GM19455 (cell line): ENCODE results near the gene GJC2.
"Not testable (repeated sequence)": the region's sequence is repeated elsewhere in the genome, so short reads cannot be mapped to it uniquely, and the experiment has no call there.

Experiments
- ATAC-seq: cut with Tn5 transposase; IDR thresholded peaks from one replicate; pipeline ENCODE4 v1.9.1; 2021; ENCODE audit not compliant: unreplicated experiment

GJC2 gene

GRCh38 chr1:228184152-228184551, 34.4 kb downstream of the GJC2 start:
- ATAC-seq = no peak

DNA sequence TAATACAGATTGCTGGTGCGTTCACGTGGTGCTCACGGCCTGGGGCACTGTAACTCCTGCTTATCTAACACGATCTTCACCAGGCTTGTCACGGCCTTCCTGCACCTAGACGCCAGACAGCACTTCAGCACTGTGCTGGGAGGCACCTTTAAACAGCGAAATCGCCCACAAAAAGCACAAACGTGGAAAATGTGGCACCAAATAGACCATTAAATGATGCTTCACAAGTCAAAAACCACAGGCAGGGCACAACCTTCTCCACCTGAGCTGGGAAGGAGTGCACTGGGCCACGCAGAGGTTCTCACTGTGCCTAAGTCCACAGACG, 35.9 kb downstream of the GJC2 start:
- no peak for ATAC-seq

GRCh38 chr1:228188249-228188648, 38.5 kb downstream of the GJC2 start:
- ATAC-seq = not testable (repeated sequence)

DNA sequence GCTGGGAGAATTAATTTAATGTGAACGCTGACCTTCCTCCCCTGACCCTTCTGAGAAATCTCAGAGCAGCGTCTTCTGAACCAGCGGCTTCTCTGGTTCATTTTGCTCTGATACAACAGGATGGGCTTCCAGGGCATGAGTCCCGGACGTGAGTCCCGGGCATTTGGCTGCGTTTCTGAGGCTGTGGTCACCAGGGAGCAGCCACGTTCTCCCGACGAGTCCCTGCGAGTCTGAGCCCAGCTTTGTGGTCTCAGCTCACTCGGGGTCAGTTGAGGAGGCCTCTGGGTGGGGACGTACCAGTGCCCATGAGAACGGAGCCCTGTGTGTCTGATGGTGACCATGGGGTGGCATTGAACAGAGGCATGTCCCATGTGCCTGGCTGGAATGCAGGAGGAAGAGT, 40.5 kb downstream of the GJC2 start:
- no peak for ATAC-seq

DNA sequence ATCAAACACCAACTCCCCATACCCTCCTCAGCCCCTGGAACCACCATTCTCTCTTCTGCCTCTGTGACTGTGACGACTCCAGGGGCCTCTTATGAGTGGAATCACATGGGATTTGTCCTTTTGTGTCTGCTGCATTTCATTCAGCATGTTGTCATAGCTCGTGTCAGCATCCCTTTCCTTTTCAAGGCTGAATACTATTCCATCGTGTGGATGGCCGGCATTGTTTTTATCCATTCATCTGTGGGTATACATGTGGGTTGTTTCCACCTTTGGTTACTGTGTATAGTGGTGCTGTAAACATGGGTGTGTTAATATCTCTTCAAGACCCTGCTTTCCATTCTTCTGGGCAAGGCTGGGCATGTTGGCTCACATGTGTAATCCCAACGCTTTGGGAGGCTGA, 41.0 kb downstream of the GJC2 start:
- ATAC-seq = no peak

DNA sequence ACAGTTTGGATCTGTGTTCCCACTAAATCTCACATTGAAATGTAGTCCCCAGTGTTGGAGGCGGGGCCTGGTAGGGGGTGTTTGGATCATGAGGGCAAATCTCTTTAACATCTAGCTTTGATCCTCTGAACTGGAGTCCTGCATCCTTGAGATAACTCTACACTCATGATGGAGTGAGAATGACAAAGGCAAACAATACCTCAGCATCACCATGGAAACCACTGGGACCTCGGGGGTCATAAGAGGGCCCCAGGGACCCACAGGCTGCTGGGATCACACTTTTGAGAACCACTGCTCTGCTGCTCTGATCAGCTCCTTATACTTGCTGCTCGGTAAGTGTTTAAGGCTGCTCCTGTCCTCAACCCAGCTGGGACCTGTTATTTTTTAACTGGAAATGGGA, 44.7 kb downstream of the GJC2 start:
- ATAC-seq = no peak

- ATAC-seq = no peak
Measured at GRCh38 chr1:228194921-228195812, 45.4 kb downstream of the GJC2 start.

DNA sequence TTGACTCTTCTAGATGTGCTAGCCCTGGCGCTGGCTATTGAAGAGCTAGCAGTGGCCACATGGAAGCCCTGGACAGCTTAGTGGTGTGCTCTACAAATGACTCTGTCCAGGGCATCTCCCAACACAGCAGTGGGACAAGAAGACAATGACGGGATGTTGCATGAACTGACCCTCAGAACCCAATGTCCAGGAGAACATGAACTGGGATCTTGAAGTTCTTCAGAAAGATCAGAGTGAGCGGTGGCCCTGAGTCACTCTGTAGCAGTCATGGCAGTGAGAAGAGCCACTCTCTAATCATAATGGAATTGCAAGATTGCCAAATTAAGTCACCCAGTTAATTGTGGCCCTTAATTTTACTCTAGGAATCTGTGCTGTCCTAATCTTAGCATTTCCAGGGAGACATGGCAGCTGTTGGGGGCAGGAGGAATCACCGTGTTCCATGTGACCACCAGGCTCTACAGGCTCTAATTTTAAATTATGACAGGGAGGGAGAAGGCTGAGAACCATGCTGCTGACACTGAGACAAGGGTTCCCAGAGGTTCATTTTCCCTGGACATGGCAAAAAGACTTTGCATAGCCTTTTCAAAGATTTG, 47.9 kb downstream of the GJC2 start:
- no peak for ATAC-seq

- ATAC-seq = no peak
Measured at GRCh38 chr1:228198977-228199590, 49.4 kb downstream of the GJC2 start.

- ATAC-seq = no peak
Measured at GRCh38 chr1:228204958-228205357, 55.2 kb downstream of the GJC2 start.

- no peak for ATAC-seq
Measured at GRCh38 chr1:228205526-228206436, 56.1 kb downstream of the GJC2 start.

DNA sequence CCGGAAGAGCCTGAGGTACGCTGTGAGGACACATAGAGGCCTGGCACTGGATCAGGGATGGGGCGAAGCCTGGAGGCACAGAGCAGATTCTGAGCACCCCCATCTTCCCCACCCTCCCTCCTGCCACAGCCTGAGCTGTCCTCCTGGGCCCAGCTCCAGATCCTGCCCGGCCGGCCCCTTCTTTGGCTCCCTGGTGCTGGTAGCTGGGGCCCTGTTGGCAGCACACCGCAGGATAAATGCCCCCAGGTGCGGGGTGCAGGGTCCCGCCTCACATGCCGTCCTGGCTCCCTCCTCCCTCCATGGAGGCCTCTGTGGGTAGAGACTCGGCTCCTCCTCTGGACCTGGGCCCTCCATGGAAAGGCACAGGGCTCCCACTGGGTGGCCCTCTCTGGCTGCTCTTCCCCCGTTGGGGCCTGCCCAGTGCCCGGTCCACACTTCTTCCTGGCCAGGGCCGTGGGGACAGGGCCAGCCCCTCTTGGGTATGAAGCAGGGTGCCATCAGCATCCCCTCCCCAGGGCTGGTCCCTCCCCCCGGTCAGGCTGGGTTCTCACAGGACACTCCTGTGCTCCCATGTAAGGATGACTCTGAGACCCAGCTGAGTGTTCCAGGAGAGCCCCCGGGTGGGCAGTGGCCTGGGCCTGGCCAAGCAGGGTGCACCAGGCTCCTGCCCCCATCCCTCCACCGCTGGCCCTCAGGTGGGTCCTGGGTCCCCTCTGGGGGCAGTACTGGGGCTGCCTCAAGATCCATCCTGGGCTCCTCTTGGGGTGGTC, 57.0 kb downstream of the GJC2 start:
- no peak for ATAC-seq

DNA sequence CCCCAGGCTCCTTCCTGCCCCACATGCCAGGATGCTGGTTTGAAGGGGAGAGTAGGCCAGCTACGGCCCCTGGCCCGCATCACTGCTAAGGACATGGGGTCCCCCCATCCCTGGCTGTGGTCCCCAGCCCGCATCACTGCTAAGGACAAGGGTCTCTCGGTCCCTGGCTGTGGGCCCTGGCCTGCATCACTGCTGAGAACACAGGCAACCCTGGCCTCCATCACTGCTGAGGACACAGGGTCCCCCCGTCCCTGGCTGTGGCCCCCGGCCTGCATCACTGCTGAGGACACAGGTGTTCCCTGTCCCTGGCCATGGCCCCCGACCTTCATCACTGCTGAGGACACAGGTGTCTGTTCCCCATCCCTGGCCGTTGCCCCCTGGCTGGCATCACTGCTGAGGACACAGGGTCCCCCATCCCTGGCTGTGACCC, 57.7 kb downstream of the GJC2 start:
- ATAC-seq = no peak

GRCh38 chr1:228207851-228208821, 58.4 kb downstream of the GJC2 start, which contains the start of gene OBSCN:
Gene OBSCN (plus strand): TSS chr1:228208044. CDS start chr1:228211784, 3,740 bp downstream.
- no peak for ATAC-seq

DNA sequence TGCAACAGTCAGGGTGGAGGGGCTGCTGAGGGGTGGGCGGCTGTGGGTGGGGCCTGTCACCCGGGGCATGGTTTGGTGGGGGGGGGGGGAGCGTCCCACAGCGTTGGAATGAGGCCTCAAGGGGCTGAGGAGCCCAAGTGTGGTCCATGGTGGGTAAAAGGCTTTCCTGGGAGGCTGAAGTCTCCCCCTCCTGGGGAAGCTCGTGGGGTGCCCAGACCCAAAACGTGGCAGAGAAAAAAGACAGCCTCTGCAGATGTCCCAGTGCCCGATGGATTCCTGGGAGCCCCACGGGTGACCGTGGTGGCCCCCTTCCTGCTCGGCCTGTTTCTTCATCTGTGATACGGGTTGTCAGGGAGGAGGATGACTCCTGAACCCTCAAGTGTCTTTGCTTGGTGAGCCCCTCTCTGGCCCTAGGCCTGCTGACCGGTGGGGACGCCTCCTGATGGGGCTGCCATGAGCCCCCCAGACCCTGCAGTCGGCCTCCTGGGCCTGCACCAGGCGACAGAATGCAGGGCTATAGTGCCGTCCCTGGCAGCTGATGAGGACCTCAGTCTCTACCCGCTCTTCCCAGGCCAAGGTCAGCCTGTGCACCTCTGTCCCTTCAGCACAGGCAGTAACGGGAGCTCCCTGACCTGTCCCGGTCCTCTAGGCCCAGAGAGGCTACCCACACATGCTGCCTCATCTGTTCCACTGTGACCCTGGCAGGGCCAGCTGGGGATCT, 59.3 kb downstream of the GJC2 start:
- no peak for ATAC-seq
